Gastroesophageal sphincter (tissue), 3 donors: Measurements from ENCODE around the gene EAF2.

ENCODE experiments used
- CTCF ChIP-seq, 4 experiments: fragments of 200-600 bp in 2 of 4; fragments of 450-650 bp in 2 of 4; sonication (generic) in 1 of 4; IDR thresholded peaks; one replicate each; pipeline ENCODE4 v1.5.1; 2017 to 2019; ENCODE audit warnings: antibody characterized with exemption in 4 of 4, mild to moderate bottlenecking in 2 of 4, moderate library complexity in 2 of 4
- EP300 ChIP-seq: sonication (generic); formaldehyde crosslinking; IDR thresholded peaks from one replicate; pipeline ENCODE4 v1.6.1; 2017; ENCODE audit warnings: antibody characterized with exemption, mild to moderate bottlenecking
- POLR2A ChIP-seq, 2 donors: fragments of 450-650 bp; IDR thresholded peaks; one replicate each; pipeline ENCODE4 v1.6.1; 2017; ENCODE audit warnings: antibody characterized with exemption in 2 of 2, mild to moderate bottlenecking in 2 of 2, moderate library complexity in 1 of 2
- POLR2AphosphoS5 ChIP-seq: sonication (generic); formaldehyde crosslinking; IDR thresholded peaks from one replicate; pipeline ENCODE4 v1.6.1; 2017; ENCODE audit warnings: antibody characterized with exemption

GRCh38 chr3:121863801-121864200 lies 28.8 kb downstream of the EAF2 start:
- no peak for TF ChIP-seq CTCF (IDR thresholded peaks at IDR 0.05)
- TF ChIP-seq EP300: no peak
- TF ChIP-seq POLR2AphosphoS5: no peak
- no peak for TF ChIP-seq POLR2A (IDR thresholded peaks at IDR 0.05)
